H9 (cell line): ENCODE results near the gene PRAMEF12. TPM values are rescaled to one million over a fixed set of nuclear protein-coding genes. Genes with fewer than 3 reads are reported as not detected.

Experiments used
- DNase-seq: peaks from one replicate; pipeline ENCODE4 v3.0.0-alpha.2; 2017
- H2AFZ ChIP-seq: one replicate; pipeline ENCODE4 v1.6.1; 2013; ENCODE audit warnings: mild to moderate bottlenecking, low read length, control low read depth, moderate library complexity
- H2AK5ac ChIP-seq: 2 replicates; pipeline ENCODE4 v1.6.1; 2013; ENCODE audit warnings: low read length, control low read depth, mixed read lengths; ENCODE audit not compliant: insufficient read length
- H2BK120ac ChIP-seq: one replicate; pipeline ENCODE4 v1.6.1; 2013; ENCODE audit warnings: low read depth, mild to moderate bottlenecking, low read length, control low read depth, inconsistent platforms; ENCODE audit not compliant: poor library complexity, severe bottlenecking
- H2BK12ac ChIP-seq: 2 replicates; pipeline ENCODE4 v1.6.1; 2013; ENCODE audit warnings: low read length, control low read depth, mixed read lengths, low read depth; ENCODE audit not compliant: insufficient read length
- H2BK15ac ChIP-seq: 2 replicates; pipeline ENCODE4 v1.6.1; 2013; ENCODE audit warnings: low read depth, low read length, control low read depth
- H2BK20ac ChIP-seq: one replicate; pipeline ENCODE4 v1.6.1; 2013; ENCODE audit warnings: low read depth, mild to moderate bottlenecking, low read length, control low read depth, inconsistent platforms; ENCODE audit not compliant: poor library complexity, severe bottlenecking
- H2BK5ac ChIP-seq: 2 replicates; pipeline ENCODE4 v1.6.1; 2013; ENCODE audit warnings: low read length, control low read depth, mixed read lengths; ENCODE audit not compliant: insufficient read length
- H3K14ac ChIP-seq: 2 replicates; pipeline ENCODE4 v1.6.1; 2013; ENCODE audit warnings: low read length, control low read depth; ENCODE audit not compliant: insufficient read depth
- H3K18ac ChIP-seq: 2 replicates; pipeline ENCODE4 v1.6.1; 2013; ENCODE audit warnings: low read depth, mild to moderate bottlenecking, mixed read lengths, low read length, control low read depth; ENCODE audit not compliant: insufficient read length
- H3K23ac ChIP-seq: 2 replicates; pipeline ENCODE4 v1.6.1; 2013; ENCODE audit warnings: low read length, control low read depth, mixed read lengths, low read depth; ENCODE audit not compliant: insufficient read length
- H3K23me2 ChIP-seq: 2 replicates; pipeline ENCODE4 v1.6.1; 2013; ENCODE audit warnings: low read depth, mild to moderate bottlenecking, mixed read lengths, low read length, control low read depth; ENCODE audit not compliant: insufficient read length, poor library complexity, severe bottlenecking
- H3K27ac ChIP-seq: 2 replicates; pipeline ENCODE4 v1.5.1; 2013; ENCODE audit warnings: low read length, control low read depth, mixed read lengths, low read depth; ENCODE audit not compliant: insufficient read length
- H3K27me3 ChIP-seq: 2 replicates; pipeline ENCODE4 v1.6.1; 2013; ENCODE audit warnings: low read length, control low read depth, inconsistent platforms; ENCODE audit not compliant: insufficient read depth
- H3K4ac ChIP-seq: 2 replicates; pipeline ENCODE4 v1.6.1; 2013; ENCODE audit warnings: low read depth, mild to moderate bottlenecking, control low read depth, inconsistent platforms, low read length, moderate library complexity
- H3K4me1 ChIP-seq: 2 replicates; pipeline ENCODE4 v1.6.1; 2013; ENCODE audit warnings: low read length, control low read depth, inconsistent platforms; ENCODE audit not compliant: insufficient read depth
- H3K4me2 ChIP-seq: 2 replicates; pipeline ENCODE4 v1.6.1; 2013; ENCODE audit warnings: low read length, control low read depth, mixed read lengths; ENCODE audit not compliant: insufficient read length, insufficient read depth
- H3K56ac ChIP-seq: 2 replicates; pipeline ENCODE4 v1.6.1; 2013; ENCODE audit warnings: low read depth, mild to moderate bottlenecking, mixed read lengths, low read length, control low read depth; ENCODE audit not compliant: insufficient read length
- H3K79me1 ChIP-seq: 2 replicates; pipeline ENCODE4 v1.6.1; 2013; ENCODE audit warnings: low read depth, mild to moderate bottlenecking, moderate library complexity, low read length, control low read depth, inconsistent platforms; ENCODE audit not compliant: insufficient read depth, poor library complexity, severe bottlenecking
- H3K79me2 ChIP-seq: 2 replicates; pipeline ENCODE4 v1.6.1; 2013; ENCODE audit warnings: low read length, control low read depth, inconsistent platforms; ENCODE audit not compliant: insufficient read depth
- H3K9ac ChIP-seq: 2 replicates; pipeline ENCODE4 v1.6.1; 2013; ENCODE audit warnings: low read length, control low read depth, mixed read lengths; ENCODE audit not compliant: insufficient read length; ENCODE audit errors: extremely low read depth
- H3K9me3 ChIP-seq: one replicate; pipeline ENCODE4 v1.6.1; 2013; ENCODE audit warnings: low read depth, low read length, inconsistent platforms; ENCODE audit not compliant: control insufficient read depth
- H3T11ph ChIP-seq: one replicate; pipeline ENCODE4 v1.6.1; 2013; ENCODE audit warnings: mild to moderate bottlenecking, low read length, control low read depth, inconsistent platforms
- H4K20me1 ChIP-seq: one replicate; pipeline ENCODE4 v1.6.1; 2013; ENCODE audit not compliant: control insufficient read depth, insufficient read length, insufficient read depth
- H4K5ac ChIP-seq: 2 replicates; pipeline ENCODE4 v1.6.1; 2013; ENCODE audit warnings: low read depth, mild to moderate bottlenecking, mixed read lengths, low read length, control low read depth; ENCODE audit not compliant: insufficient read length
- H4K8ac ChIP-seq: replicated peaks from 2 replicates; pipeline ENCODE4 v1.6.1; 2013; ENCODE audit warnings: low read length, control low read depth, mixed read lengths, low read depth; ENCODE audit not compliant: insufficient read length
- H4K91ac ChIP-seq: 2 replicates; pipeline ENCODE4 v1.6.1; 2013; ENCODE audit warnings: low read depth, mild to moderate bottlenecking, moderate library complexity, mixed read lengths, low read length, control low read depth; ENCODE audit not compliant: insufficient read length
- H3K27ac Mint-ChIP-seq, 3 experiments: 2 replicates in 2 of 3; 3 replicates in 1 of 3; pipeline ENCODE4 v1.8.0; 2020 to 2021; ENCODE audit warnings: mixed read lengths in 3 of 3, mild to moderate bottlenecking in 1 of 3, moderate library complexity in 1 of 3
- H3K27me3 Mint-ChIP-seq: 2 replicates; pipeline ENCODE4 v1.8.0; 2021; ENCODE audit warnings: low read depth, mild to moderate bottlenecking, moderate library complexity, mixed read lengths
- H3K36me3 Mint-ChIP-seq, 3 experiments: 2 replicates in 2 of 3; 3 replicates in 1 of 3; pipeline ENCODE4 v1.8.0; 2020 to 2021; ENCODE audit warnings: low read depth in 3 of 3, mixed read lengths in 3 of 3; ENCODE audit not compliant: insufficient read depth in 1 of 3
- H3K4me1 Mint-ChIP-seq, 2 experiments: 2 replicates each; pipeline ENCODE4 v1.8.0; 2020; ENCODE audit warnings: mixed read lengths in 2 of 2
- H3K4me3 Mint-ChIP-seq, 2 experiments: 2 replicates in 1 of 2; 3 replicates in 1 of 2; pipeline ENCODE4 v1.8.0; 2020 to 2021; ENCODE audit warnings: mild to moderate bottlenecking in 2 of 2, mixed read lengths in 2 of 2, moderate library complexity in 1 of 2
- H3K9me3 Mint-ChIP-seq, 2 experiments: 2 replicates in 1 of 2; 3 replicates in 1 of 2; pipeline ENCODE4 v1.8.0; 2020; ENCODE audit warnings: mild to moderate bottlenecking in 2 of 2, mixed read lengths in 2 of 2, moderate library complexity in 1 of 2
- CTCF ChIP-seq: fragments of 200-600 bp; sonication (generic); conservative IDR thresholded peaks from 3 replicates; pipeline ENCODE4 v1.8.0; 2021; ENCODE audit warnings: antibody characterized with exemption, mild to moderate bottlenecking
- WGBS: extraction: QIAGEN DNeasy Blood & Tissue Kit; methylation state at CpG from one replicate; pipeline ENCODE4 v1.1.7; 2013; ENCODE audit warnings: missing lambda C conversion rate, low lambda C conversion rate, mixed read lengths; ENCODE audit not compliant: insufficient read length; ENCODE audit errors: extremely low coverage; 5-methylcytosine and 5-hydroxymethylcytosine counted together
- total RNA-seq: library from RNA; stranded (reverse); gene quantifications from 2 replicates; pipeline ENCODE4 v1.2.1, GENCODE V29; 2021

PRAMEF12 gene
- total RNA-seq, 1 experiment from 2014 or later, result not detected

- H3K9me3 Mint-ChIP-seq, result peaks cover 0 to 4% of the 10 kb centered on the region in 2 experiments; a peak in 4 of 5 replicates
- no peaks in the 10 kb centered on the region for H3K36me3 Mint-ChIP-seq
- no peak overlapping the region for H2BK12ac ChIP-seq
- H3K9me3 ChIP-seq, result no peaks in the 10 kb centered on the region
- H2BK20ac ChIP-seq, result no peak overlapping the region
- no peak overlapping the region for H3K18ac ChIP-seq
- H2AFZ ChIP-seq, result no peak overlapping the region
- H3K27me3 Mint-ChIP-seq, result peaks cover 16% of the 10 kb centered on the region
- H4K20me1 ChIP-seq, result no peaks in the 10 kb centered on the region
- H3K79me1 ChIP-seq, result no peaks in the 10 kb centered on the region
- no peak overlapping the region for H2BK120ac ChIP-seq
- H4K91ac ChIP-seq, result no peak overlapping the region
- H3K56ac ChIP-seq, result no peak overlapping the region
- H3K23ac ChIP-seq, result no peak overlapping the region
- no peak overlapping the region for H3T11ph ChIP-seq
- DNase-seq, result no peak
- no peak overlapping the region for H3K4me3 Mint-ChIP-seq
- no peak overlapping the region for H4K8ac ChIP-seq
- H3K4me2 ChIP-seq, result no peak overlapping the region
- H3K14ac ChIP-seq, result no peak overlapping the region
- H3K27me3 ChIP-seq, result no peaks in the 10 kb centered on the region
- H3K4me1 ChIP-seq, result no peaks in the 10 kb centered on the region
- H3K4me1 Mint-ChIP-seq, result no peaks in the 10 kb centered on the region
- no peak overlapping the region for H3K4ac ChIP-seq
- H3K27ac ChIP-seq, result no peak overlapping the region
- no CpG with 5 or more reads among the region's 5 CpGs for WGBS
- no peak for TF ChIP-seq CTCF
- no peak overlapping the region for H3K9ac ChIP-seq
- no peaks in the 10 kb centered on the region for H3K23me2 ChIP-seq
- 0 out of 2 replicates have a peak, but pooled peaks cover 2% of the 10 kb centered on the region for H3K79me2 ChIP-seq
- H2BK15ac ChIP-seq, result no peak overlapping the region
- no peak overlapping the region for H3K27ac Mint-ChIP-seq
- H4K5ac ChIP-seq, result no peak overlapping the region
- H2BK5ac ChIP-seq, result no peak overlapping the region
- H2AK5ac ChIP-seq, result no peak overlapping the region
Observed at GRCh38 chr1:12774801-12775345, 1.3 kb downstream of the PRAMEF12 start.
